SH-SY5Y (cell line): ENCODE results near the gene RPL35A.

Source experiments
- GATA2 ChIP-seq: IDR thresholded peaks from 2 replicates; pipeline ENCODE4 v1.6.1; 2011; ENCODE audit warnings: mild to moderate bottlenecking, low read depth, low read length
- GATA3 ChIP-seq: IDR thresholded peaks from 2 replicates; pipeline ENCODE4 v1.6.1; 2011; ENCODE audit warnings: low read depth, mild to moderate bottlenecking, low read length, moderate library complexity

Gene RPL35A

GRCh38 chr3:197949778-197950676 lies at the start of gene RPL35A:
Gene RPL35A (plus strand): TSS chr3:197950190. CDS start chr3:197950968, 778 bp downstream.
- TF ChIP-seq GATA2 (no peak; the same call in 1 of the 2 replicates), GATA3 (no peak)

GRCh38 chr3:197901626-197902025 lies 48.4 kb upstream of the RPL35A start:
- no peak for TF ChIP-seq GATA3
- no peak for TF ChIP-seq GATA2

- TF ChIP-seq GATA3 (no peak), GATA2 (no peak)
These were observed 43.8 kb upstream of the RPL35A start for GRCh38 chr3:197906023-197906849.

- TF ChIP-seq GATA3, result peak; percentile 64
- TF ChIP-seq GATA2, result peak; percentile 93
These were observed 43.2 kb upstream of the RPL35A start for GRCh38 chr3:197906850-197907187.

- TF ChIP-seq GATA3 (no peak; the same call in 1 of the 2 replicates), GATA2 (no peak)
These were observed 42.8 kb upstream of the RPL35A start for GRCh38 chr3:197907196-197907595.

GRCh38 chr3:197908957-197909701 lies 40.9 kb upstream of the RPL35A start:
- TF ChIP-seq GATA2 (no peak), GATA3 (no peak)

- TF ChIP-seq GATA2, result no peak
- no peak for TF ChIP-seq GATA3
These were observed 37.1 kb upstream of the RPL35A start for GRCh38 chr3:197912741-197913476.

GRCh38 chr3:197913641-197914380 lies 36.2 kb upstream of the RPL35A start:
- no peak for TF ChIP-seq GATA3
- no peak for TF ChIP-seq GATA2

- TF ChIP-seq GATA3 (no peak), GATA2 (no peak)
These were observed 23.6 kb upstream of the RPL35A start for GRCh38 chr3:197926418-197926817.

GRCh38 chr3:197936819-197937384 lies 13.1 kb upstream of the RPL35A start:
- no peak for TF ChIP-seq GATA3
- TF ChIP-seq GATA2, result no peak

- TF ChIP-seq GATA3, result no peak
- no peak for TF ChIP-seq GATA2
These were observed 9.1 kb upstream of the RPL35A start for GRCh38 chr3:197940745-197941384.
